ENCODE measurements around the gene RCAN1. TPM values are rescaled to one million over a fixed set of nuclear protein-coding genes. Genes with fewer than 3 reads are reported as not detected.
"Not testable (repeated sequence)": the region's sequence is repeated elsewhere in the genome, so short reads cannot be mapped to it uniquely, and the experiment has no call there.

RCAN1 gene
- total RNA-seq, 1 experiment from 2014 or later = 23.7 TPM

GRCh38 chr21:34502480-34503106 is 112.3 kb downstream of the RCAN1 start:
- Histone ChIP-seq H3K27me3 (no peaks in the 10 kb centered on the region; the same call in 1 of the 2 replicates), H3K4me3 (no peak overlapping the region), H3K9me3 (no peaks in the 10 kb centered on the region), H3K36me3 (no peaks in the 10 kb centered on the region)
- no peak for DNase-seq

GRCh38 chr21:34501716-34502115 is 113.2 kb downstream of the RCAN1 start:
- Histone ChIP-seq H3K9me3 (peaks cover 6% of the 10 kb centered on the region), H3K4me3 (no peak overlapping the region), H3K36me3 (no peaks in the 10 kb centered on the region), H3K27me3 (no peaks in the 10 kb centered on the region; the same call in 1 of the 2 replicates)
- no peak for DNase-seq

GRCh38 chr21:34500191-34500590 is 114.7 kb downstream of the RCAN1 start:
- H3K36me3 ChIP-seq = no peaks in the 10 kb centered on the region
- H3K27me3 ChIP-seq = no peaks in the 10 kb centered on the region; the same call in 1 of the 2 replicates
- H3K4me3 ChIP-seq = no peak overlapping the region
- peaks cover 6% of the 10 kb centered on the region for H3K9me3 ChIP-seq
- no peak for DNase-seq

DNA sequence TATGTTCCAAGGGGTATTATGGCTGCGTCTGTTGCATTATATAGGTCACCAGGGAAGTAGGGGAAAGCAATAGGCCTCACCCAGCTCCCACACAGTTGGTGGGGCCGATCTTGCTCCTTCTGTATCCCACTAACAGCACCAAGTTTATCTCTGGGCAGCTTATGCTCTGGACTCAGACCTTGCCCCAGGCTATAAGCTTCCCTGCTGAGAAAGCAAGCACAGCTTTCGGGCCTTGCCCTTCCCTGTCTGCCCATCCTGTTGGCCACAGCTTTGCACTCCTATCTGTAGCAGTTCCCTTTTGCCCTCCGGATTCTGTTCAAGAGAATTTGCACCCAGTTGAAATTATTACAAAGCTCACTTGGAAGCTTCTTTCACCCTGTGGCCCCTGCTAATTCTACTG is 115.8 kb downstream of the RCAN1 start:
- H3K9me3 ChIP-seq = peaks cover 6% of the 10 kb centered on the region
- H3K36me3 ChIP-seq = no peaks in the 10 kb centered on the region
- no peaks in the 10 kb centered on the region; the same call in 1 of the 2 replicates for H3K27me3 ChIP-seq
- DNase-seq = no peak
- no peak overlapping the region for H3K4me3 ChIP-seq

DNA sequence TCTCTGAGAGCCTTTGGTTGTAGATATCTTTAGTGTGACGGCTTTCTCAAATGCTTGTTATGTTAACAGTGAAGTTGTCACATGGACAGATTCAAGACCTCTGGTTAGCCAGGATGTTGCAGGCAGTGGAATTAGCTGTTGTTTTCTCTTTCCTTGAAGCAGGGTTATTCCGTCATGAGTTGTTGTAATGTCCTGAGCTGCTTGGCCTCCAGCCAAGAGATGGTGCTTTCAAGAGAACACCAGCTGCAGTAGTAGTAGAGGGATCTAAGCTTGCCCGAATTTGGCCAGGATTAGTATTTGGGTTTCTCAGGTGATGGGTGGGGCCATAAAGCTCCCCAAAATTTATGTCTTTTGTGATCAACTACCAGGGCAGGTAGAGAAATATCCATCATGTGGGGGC is 116.3 kb downstream of the RCAN1 start:
- H3K36me3 ChIP-seq = no peaks in the 10 kb centered on the region
- H3K9me3 ChIP-seq = peaks cover 6% of the 10 kb centered on the region
- no peaks in the 10 kb centered on the region; the same call in 1 of the 2 replicates for H3K27me3 ChIP-seq
- H3K4me3 ChIP-seq = no peak overlapping the region
- no peak for DNase-seq

DNA sequence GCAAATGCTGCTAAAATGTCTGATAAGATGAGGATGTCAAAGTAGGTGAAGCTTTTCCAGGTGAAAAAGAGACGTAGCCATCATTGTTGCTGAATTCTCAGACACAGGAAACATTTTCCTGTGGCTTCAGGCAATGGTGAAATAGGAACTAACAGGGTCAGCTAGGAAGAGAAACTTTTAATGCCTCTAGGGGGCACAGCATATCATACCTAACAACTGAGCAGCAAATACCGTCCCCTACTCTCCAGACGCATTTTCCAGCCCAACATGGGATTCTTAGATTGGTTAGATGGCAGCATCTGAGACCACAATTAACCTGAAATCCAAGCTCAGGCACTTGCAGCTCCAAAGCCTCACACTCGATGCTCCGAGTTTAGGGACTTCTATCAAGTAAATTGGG is 131.1 kb downstream of the RCAN1 start:
- DNase-seq, H3K4me3 ChIP-seq, H3K36me3 ChIP-seq, H3K9me3 ChIP-seq, H3K27me3 ChIP-seq: not testable (repeated sequence)

GRCh38 chr21:34483435-34483834 is 131.5 kb downstream of the RCAN1 start:
- not testable (repeated sequence) for H3K27me3 ChIP-seq, H3K4me3 ChIP-seq, H3K9me3 ChIP-seq, DNase-seq, H3K36me3 ChIP-seq

DNA sequence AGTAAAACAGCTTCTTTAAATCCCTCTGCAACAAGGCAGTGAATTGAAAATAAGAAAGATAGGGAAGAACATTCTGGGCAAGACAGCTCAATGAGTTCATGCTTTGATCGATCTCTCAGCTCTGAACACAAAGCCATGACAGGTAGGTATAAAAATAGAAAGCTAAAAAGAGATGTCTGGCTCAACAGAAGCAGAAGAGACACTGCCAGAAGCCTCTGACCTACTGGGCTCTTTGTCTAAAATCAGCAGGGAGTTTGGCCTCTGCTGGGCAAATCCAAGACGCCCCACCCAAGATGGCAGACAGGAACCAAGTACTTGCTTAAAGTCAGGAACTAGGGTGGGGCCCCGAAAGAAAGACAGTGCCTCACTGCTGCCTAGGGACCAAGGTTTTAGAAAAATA is 147.6 kb downstream of the RCAN1 start:
- DNase-seq, H3K36me3 ChIP-seq, H3K27me3 ChIP-seq, H3K4me3 ChIP-seq, H3K9me3 ChIP-seq: not testable (repeated sequence)

Other genes starting within 250 kb of the RCAN1 start
- 7.9 and 12.3 TPM in 2 replicates for gene SMIM11, start 239.6 kb downstream of the RCAN1 start, total RNA-seq (2014; rRNA removed; shearing (Covaris generic); ENCODE audit: low replicate concordance)
- not detected in 2 replicates for gene SMIM34, start 191.2 kb downstream of the RCAN1 start, total RNA-seq (2014; rRNA removed; shearing (Covaris generic); ENCODE audit: low replicate concordance)
- not detected in 2 replicates for gene KCNE1, start 102.9 kb downstream of the RCAN1 start, total RNA-seq (2014; rRNA removed; shearing (Covaris generic); ENCODE audit: low replicate concordance)
- gene CLIC6, start 53.9 kb upstream of the RCAN1 start, total RNA-seq (2014; rRNA removed; shearing (Covaris generic); ENCODE audit: low replicate concordance) = not detected in 2 replicates